A549 (cell line): Measurements from ENCODE around the gene SCN5A. TPM values are rescaled to one million over a fixed set of nuclear protein-coding genes. Genes with fewer than 3 reads are reported as not detected.

Experiments
- ATAC-seq, 2 experiments: fragments of 200-7000 bp in 1 of 2; fragments of >200 bp in 1 of 2; cut with Nextera tagmentation in 1 of 2; cut with Tn5 transposase in 1 of 2; 3 replicates each; pipeline versions ENCODE4 v1.8.0 to v1.9.1; 2018 to 2020; ENCODE audit warnings: mild to moderate bottlenecking in 1 of 2, moderate library complexity in 1 of 2
- CTCF ChIA-PET: fragments of 300-600 bp; sonication (Branson Sonifier 250); formaldehyde crosslinking; extraction: SDS; loops from one replicate; lab custom pipeline; 2021; ENCODE audit warnings: antibody characterized with exemption, inconsistent platforms; lab: Yijun Ruan, JAX
- POLR2A ChIA-PET: fragments of 350-600 bp; formaldehyde crosslinking; extraction: SDS; loops from one replicate; lab custom pipeline; 2021; ENCODE audit warnings: antibody characterized with exemption, inconsistent platforms; lab: Yijun Ruan, JAX
- DNase-seq, 2 experiments: peaks; one replicate each; pipeline versions ENCODE4 v3.0.0 to v3.0.0-alpha.2; 2011 to 2016; ENCODE audit warnings: low read depth in 1 of 2, low spot score in 1 of 2
- FAIRE-seq: peaks from 2 replicates; lab custom pipeline; 2011; peaks lifted over from hg19 to GRCh38; lab: Jason Lieb, UNC
- H3K27ac ChIP-seq, 2 experiments: fragments of >200 bp; sonication (Bioruptor Twin); formaldehyde crosslinking; 3 replicates each; pipeline ENCODE4 v1.5.1; 2016 to 2017
- H3K4me1 ChIP-seq: fragments of >200 bp; sonication (Bioruptor Twin); formaldehyde crosslinking; 3 replicates; pipeline ENCODE4 v1.6.1; 2016
- H3K4me2 ChIP-seq: fragments of >200 bp; sonication (Bioruptor Twin); formaldehyde crosslinking; 3 replicates; pipeline ENCODE4 v1.6.1; 2016
- H3K4me3 ChIP-seq: fragments of >200 bp; sonication (Bioruptor Twin); formaldehyde crosslinking; 3 replicates; pipeline ENCODE4 v1.5.1; 2016
- H3K9me3 ChIP-seq: fragments of >200 bp; sonication (Bioruptor Twin); formaldehyde crosslinking; 3 replicates; pipeline ENCODE4 v1.6.1; 2016
- BCL3 ChIP-seq: fragments of >200 bp; sonication (Bioruptor Twin); formaldehyde crosslinking; IDR thresholded peaks from 3 replicates; pipeline ENCODE4 v1.6.1; 2016
- BHLHE40 ChIP-seq: IDR thresholded peaks from 2 replicates; pipeline ENCODE4 v1.6.1; 2012; ENCODE audit warnings: low read depth, low read length, inconsistent platforms
- CBX2 ChIP-seq: fragments of 200-600 bp; sonication (generic); IDR thresholded peaks from 2 replicates; pipeline ENCODE4 v1.6.1; 2016; ENCODE audit warnings: low read depth, mild to moderate bottlenecking, borderline replicate concordance
- CHD2 ChIP-seq: fragments of 150-350 bp; IDR thresholded peaks from 2 replicates; pipeline ENCODE4 v1.6.1; 2014; ENCODE audit warnings: low read length; ENCODE audit not compliant: partially characterized antibody
- E2F6 ChIP-seq: IDR thresholded peaks from 2 replicates; pipeline ENCODE4 v1.6.1; 2012; ENCODE audit warnings: low read depth, borderline replicate concordance
- ESRRA ChIP-seq: fragments of 150-350 bp; IDR thresholded peaks from 2 replicates; pipeline ENCODE4 v1.6.1; 2014; ENCODE audit warnings: mild to moderate bottlenecking, low read length, borderline replicate concordance
- FOSB ChIP-seq: fragments of 250-450 bp; sonication (Bioruptor Pico); IDR thresholded peaks from 2 replicates; pipeline ENCODE4 v1.5.0; 2020; ENCODE audit warnings: mild to moderate bottlenecking, moderate library complexity
- FOXS1 ChIP-seq: fragments of 250-450 bp; sonication (Bioruptor Pico); IDR thresholded peaks from 2 replicates; pipeline ENCODE4 v1.5.0; 2020; ENCODE audit warnings: mild to moderate bottlenecking, moderate library complexity
- HDAC2 ChIP-seq: fragments of 200-600 bp; sonication (generic); IDR thresholded peaks from 2 replicates; pipeline ENCODE4 v1.6.1; 2016
- HEYL ChIP-seq: fragments of 250-450 bp; sonication (Bioruptor Pico); IDR thresholded peaks from 2 replicates; pipeline ENCODE4 v1.8.0; 2021; ENCODE audit warnings: mild to moderate bottlenecking, moderate library complexity
- HOXB13 ChIP-seq: fragments of 250-450 bp; sonication (Bioruptor Pico); IDR thresholded peaks from 2 replicates; pipeline ENCODE4 v1.5.0; 2020; ENCODE audit warnings: low read depth, mild to moderate bottlenecking, moderate library complexity
- KDM1A ChIP-seq: fragments of 200-600 bp; sonication (generic); IDR thresholded peaks from 2 replicates; pipeline ENCODE4 v1.6.1; 2016; ENCODE audit warnings: low read depth, mild to moderate bottlenecking
- MAFK ChIP-seq: fragments of 450-650 bp; IDR thresholded peaks from 2 replicates; pipeline ENCODE4 v1.6.1; 2014; ENCODE audit not compliant: partially characterized antibody
- MAX ChIP-seq: IDR thresholded peaks from 2 replicates; pipeline ENCODE4 v1.6.1; 2012
- MAZ ChIP-seq: fragments of 150-350 bp; IDR thresholded peaks from 2 replicates; pipeline ENCODE4 v1.6.1; 2014; ENCODE audit warnings: antibody characterized with exemption, low read depth, low read length, borderline replicate concordance
- MYC ChIP-seq: IDR thresholded peaks from 2 replicates; pipeline ENCODE4 v1.6.1; 2012; ENCODE audit warnings: mild to moderate bottlenecking, inconsistent platforms, low read length, improper control_type of control experiment, borderline replicate concordance
- NPAS2 ChIP-seq: fragments of 250-450 bp; sonication (Bioruptor Pico); IDR thresholded peaks from 2 replicates; pipeline ENCODE4 v1.8.0; 2022; ENCODE audit warnings: mild to moderate bottlenecking, moderate library complexity, borderline replicate concordance
- NR3C1 ChIP-seq: fragments of >200 bp; sonication (Bioruptor Twin); formaldehyde crosslinking; IDR thresholded peaks from 3 replicates; pipeline ENCODE4 v1.6.1; 2017
- PBX3 ChIP-seq: IDR thresholded peaks from 2 replicates; pipeline ENCODE4 v1.6.1; 2012
- POLR2A ChIP-seq: IDR thresholded peaks from 2 replicates; pipeline ENCODE4 v1.6.1; 2012; ENCODE audit warnings: mild to moderate bottlenecking, low read length
- RAD21 ChIP-seq, 2 experiments: fragments of >200 bp in 1 of 2; sonication (Bioruptor Twin) in 1 of 2; formaldehyde crosslinking in 1 of 2; IDR thresholded peaks in 1 of 2; conservative IDR thresholded peaks in 1 of 2; 2 replicates in 1 of 2; 3 replicates in 1 of 2; pipeline ENCODE4 v1.6.1; 2012 to 2018; ENCODE audit warnings: inconsistent platforms in 1 of 2
- RARB ChIP-seq: fragments of 250-450 bp; sonication (Bioruptor Pico); IDR thresholded peaks from 2 replicates; pipeline ENCODE4 v1.8.0; 2021; ENCODE audit warnings: mild to moderate bottlenecking, moderate library complexity
- TFCP2L1 ChIP-seq: fragments of 250-450 bp; sonication (Bioruptor Pico); IDR thresholded peaks from 2 replicates; pipeline ENCODE4 v1.5.0; 2021; ENCODE audit warnings: mild to moderate bottlenecking
- TP53 ChIP-seq: fragments of 250-450 bp; sonication (Bioruptor Pico); IDR thresholded peaks from 2 replicates; pipeline ENCODE4 v1.5.0; 2021; ENCODE audit warnings: mild to moderate bottlenecking, moderate library complexity
- WGBS: methylation state at CpG from one replicate; pipeline ENCODE4 v1.1.6; 2017; ENCODE audit errors: missing lambda C conversion rate; 5-methylcytosine and 5-hydroxymethylcytosine counted together
- polyA minus RNA-seq: library from RNA; depleted of rRNA, polyadenylated mRNA; stranded (reverse); fragments of >200 nt; gene quantifications from 2 replicates; pipeline ENCODE4 v1.2.3, GENCODE V29; 2011; rRNA and poly(A)+ RNA removed
- polyA plus RNA-seq, 4 experiments: library from polyadenylated mRNA; depleted of rRNA in 3 of 4; stranded (reverse); fragments of >200 nt; fragmentation: RNase III in 1 of 4; extraction: RNeasy Plus Mini Kit Qiagen cat#74134 plus additional on column Dnase treatment in 1 of 4; gene quantifications; 2 replicates in 3 of 4; 3 replicates in 1 of 4; pipeline ENCODE4 v1.2.3, GENCODE V29; 2011 to 2017
- TF ChIP-seq, protein P1 (sequence below): fragments of 250-450 bp; sonication (Bioruptor Pico); IDR thresholded peaks from 2 replicates; pipeline ENCODE4 v1.5.0; 2020; ENCODE audit warnings: low read depth, mild to moderate bottlenecking, moderate library complexity
- TF ChIP-seq, protein P2 (sequence below): fragments of 450-650 bp; IDR thresholded peaks from 2 replicates; pipeline ENCODE4 v1.6.1; 2014; ENCODE audit warnings: antibody characterized with exemption

Gene SCN5A
- polyA plus RNA-seq (2011; rRNA removed) (0.19 and 0.26 TPM in 2 replicates), polyA plus RNA-seq (2017; fragmentation: RNase III; extraction: RNeasy Plus Mini Kit Qiagen cat#74134 plus additional on column Dnase treatment) (0.09 to 0.16 TPM (median 0.13 TPM) in 3 replicates), polyA minus RNA-seq (0.24 and 0.45 TPM in 2 replicates)
- 0.26 and 0.34 TPM in 2 replicates for polyA plus RNA-seq (2012; cell fraction: cytosol; rRNA removed)
- 0.12 and 0.38 TPM in 2 replicates for polyA plus RNA-seq (2012; cell fraction: nucleus; rRNA removed)

- Histone ChIP-seq H3K27ac (peak within 1 kb of the TSS; percentile 45 to 77; a peak in 5 of 6 replicates), H3K4me2 (peak within 1 kb of the TSS; percentile 98), H3K9me3 (no peaks in the 10 kb centered on the region), H3K4me1 (no peaks in the 10 kb centered on the region), H3K4me3 (peak within 1 kb of the TSS; percentile 61)
- ChIA-PET POLR2A (no interaction called here), CTCF (interaction anchor here (3.9 kb wide), 1 partner anchor 129 kb away, joined by 30 read pairs; no protein-coding TSS in a partner anchor)
- FAIRE-seq (no peak), ATAC-seq (peak; percentile 72 to 80), DNase-seq (peak; percentile 29 to 55)
- WGBS: 4% methylated on average over 19 of the region's 76 CpGs
- TF ChIP-seq E2F6 (peak; percentile 58; the same call in 1 of the 2 replicates), NR3C1 (no peak), MAX (peak; percentile 79)
Observed at GRCh38 chr3:38649500-38650247, at the start of gene SCN5A. SCN5A (minus strand) TSS chr3:38649687; CDS start chr3:38633307, 16,380 bp downstream.

GRCh38 chr3:38698760-38699159 lies 49.3 kb upstream of the SCN5A start:
- POLR2A ChIA-PET: no interaction called here
- 26% methylated on average over 5 of the region's 5 CpGs for WGBS
- H3K27ac ChIP-seq: no peak overlapping the region

GRCh38 chr3:38698061-38698460 lies 48.6 kb upstream of the SCN5A start:
- no peak for ATAC-seq
- CTCF ChIA-PET: no interaction called here
- Histone ChIP-seq H3K9me3 (no peaks in the 10 kb centered on the region), H3K4me1 (no peaks in the 10 kb centered on the region), H3K4me3 (no peak overlapping the region), H3K27ac (no peak overlapping the region), H3K4me2 (no peak overlapping the region)
- DNase-seq: no peak
- POLR2A ChIA-PET: interaction anchor here (0.7 kb wide), 1 partner anchor 51 kb away, joined by 3 read pairs; no protein-coding TSS in a partner anchor
- no peak for FAIRE-seq
- WGBS: 57% methylated on average over 12 of the region's 12 CpGs
- no peak for TF ChIP-seq TP53
- TF ChIP-seq POLR2A: no peak
- no peak for TF ChIP-seq NR3C1
- TF ChIP-seq, protein P1, sequence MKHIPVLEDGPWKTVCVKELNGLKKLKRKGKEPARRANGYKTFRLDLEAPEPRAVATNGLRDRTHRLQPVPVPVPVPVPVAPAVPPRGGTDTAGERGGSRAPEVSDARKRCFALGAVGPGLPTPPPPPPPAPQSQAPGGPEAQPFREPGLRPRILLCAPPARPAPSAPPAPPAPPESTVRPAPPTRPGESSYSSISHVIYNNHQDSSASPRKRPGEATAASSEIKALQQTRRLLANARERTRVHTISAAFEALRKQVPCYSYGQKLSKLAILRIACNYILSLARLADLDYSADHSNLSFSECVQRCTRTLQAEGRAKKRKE (CRISPR knock-in tag): no peak
- no peak for TF ChIP-seq BHLHE40
- TF ChIP-seq FOXS1 (CRISPR knock-in tag): no peak
- TF ChIP-seq RAD21 (conservative IDR thresholded peaks at IDR 0.05 in 1 of 2, IDR thresholded peaks at IDR 0.05 in 1 of 2): no peak
- no peak for TF ChIP-seq NPAS2 (CRISPR knock-in tag)
- TF ChIP-seq HDAC2: no peak
- TF ChIP-seq MAZ: no peak
- TF ChIP-seq ESRRA: no peak
- no peak for TF ChIP-seq E2F6
- no peak for TF ChIP-seq MAFK
- TF ChIP-seq HEYL (CRISPR knock-in tag): no peak
- TF ChIP-seq, protein P2, sequence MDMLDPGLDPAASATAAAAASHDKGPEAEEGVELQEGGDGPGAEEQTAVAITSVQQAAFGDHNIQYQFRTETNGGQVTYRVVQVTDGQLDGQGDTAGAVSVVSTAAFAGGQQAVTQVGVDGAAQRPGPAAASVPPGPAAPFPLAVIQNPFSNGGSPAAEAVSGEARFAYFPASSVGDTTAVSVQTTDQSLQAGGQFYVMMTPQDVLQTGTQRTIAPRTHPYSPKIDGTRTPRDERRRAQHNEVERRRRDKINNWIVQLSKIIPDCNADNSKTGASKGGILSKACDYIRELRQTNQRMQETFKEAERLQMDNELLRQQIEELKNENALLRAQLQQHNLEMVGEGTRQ: no peak
- TF ChIP-seq MYC: no peak

More at GRCh38 chr3:38698760-38699159, 49.3 kb upstream of the SCN5A start:
- FAIRE-seq: no peak
- TF ChIP-seq PBX3: no peak
- TF ChIP-seq CBX2: no peak
- no peak for TF ChIP-seq BCL3
- TF ChIP-seq ESRRA: no peak
- no peak for TF ChIP-seq CHD2
- no peak for TF ChIP-seq RARB
- no peak for TF ChIP-seq FOSB (CRISPR knock-in tag)
- no peak for TF ChIP-seq TFCP2L1 (CRISPR knock-in tag)
- no peak for TF ChIP-seq HOXB13
- TF ChIP-seq KDM1A: no peak
- TF ChIP-seq RAD21 (conservative IDR thresholded peaks at IDR 0.05 in 1 of 2, IDR thresholded peaks at IDR 0.05 in 1 of 2): no peak
- TF ChIP-seq MYC: no peak
- CTCF ChIA-PET: no interaction called here
- H3K9me3 ChIP-seq: no peaks in the 10 kb centered on the region
- no peak for ATAC-seq
- no peak overlapping the region for H3K4me3 ChIP-seq
- no peaks in the 10 kb centered on the region for H3K4me1 ChIP-seq
- no peak overlapping the region for H3K4me2 ChIP-seq
- no peak for DNase-seq
